MM.1S (cell line): ENCODE data around the gene PAK1.

ENCODE experiments used
- DNase-seq: peaks from one replicate; pipeline ENCODE4 v3.0.0-alpha.2; 2015
- H2AFZ ChIP-seq: fragments of 300-600 bp; sonication (generic); 2 replicates; pipeline ENCODE4 v1.6.0; 2016; ENCODE audit warnings: antibody characterized with exemption, low read length
- H3F3A ChIP-seq: fragments of 300-600 bp; sonication (generic); 2 replicates; pipeline ENCODE4 v1.6.1; 2016; ENCODE audit warnings: mild to moderate bottlenecking, antibody characterized with exemption, low read length, moderate library complexity, mixed read lengths; ENCODE audit not compliant: insufficient read depth
- H3K27ac ChIP-seq: fragments of 300-600 bp; sonication (generic); 2 replicates; pipeline ENCODE4 v1.5.1; 2016; ENCODE audit warnings: mild to moderate bottlenecking, low read length
- H3K27me3 ChIP-seq: fragments of 300-600 bp; sonication (generic); replicated peaks from 2 replicates; pipeline ENCODE4 v1.6.0; 2016; ENCODE audit warnings: low read length; ENCODE audit not compliant: insufficient read depth
- H3K36me3 ChIP-seq: fragments of 300-600 bp; sonication (generic); replicated peaks from 2 replicates; pipeline ENCODE4 v1.6.1; 2016; ENCODE audit warnings: mild to moderate bottlenecking, low read length, mixed read lengths; ENCODE audit not compliant: insufficient read depth
- H3K4me1 ChIP-seq: fragments of 300-600 bp; sonication (generic); 2 replicates; pipeline ENCODE4 v1.6.1; 2016; ENCODE audit warnings: low read length, mixed read lengths
- H3K4me2 ChIP-seq: fragments of 300-600 bp; sonication (generic); 2 replicates; pipeline ENCODE4 v1.6.0; 2016; ENCODE audit warnings: low read depth, low read length
- H3K4me3 ChIP-seq: fragments of 300-600 bp; sonication (generic); 2 replicates; pipeline ENCODE4 v1.5.1; 2016; ENCODE audit warnings: low read length, mixed read lengths
- H3K79me2 ChIP-seq: fragments of 300-600 bp; sonication (generic); 2 replicates; pipeline ENCODE4 v1.6.1; 2016; ENCODE audit warnings: mixed run types, low read length, mixed read lengths
- H3K9ac ChIP-seq: fragments of 300-600 bp; sonication (generic); 2 replicates; pipeline ENCODE4 v1.6.1; 2016; ENCODE audit warnings: low read length, mixed read lengths
- H3K9me2 ChIP-seq: fragments of 300-600 bp; sonication (generic); replicated peaks from 2 replicates; pipeline ENCODE4 v1.6.1; 2016; ENCODE audit warnings: mild to moderate bottlenecking, low read length, mixed read lengths; ENCODE audit not compliant: insufficient read depth
- H3K9me3 ChIP-seq: fragments of 300-600 bp; sonication (generic); replicated peaks from 2 replicates; pipeline ENCODE4 v1.6.1; 2016; ENCODE audit warnings: mild to moderate bottlenecking, low read length, mixed read lengths; ENCODE audit not compliant: insufficient read depth
- H4K20me1 ChIP-seq: fragments of 300-600 bp; sonication (generic); 2 replicates; pipeline ENCODE4 v1.6.1; 2016; ENCODE audit warnings: mild to moderate bottlenecking, low read length, moderate library complexity, mixed read lengths; ENCODE audit not compliant: insufficient read depth
- EZH2 ChIP-seq: fragments of 300-600 bp; sonication (generic); optimal IDR thresholded peaks from 2 replicates; pipeline ENCODE3; 2017; ENCODE audit warnings: low read depth, mild to moderate bottlenecking, antibody characterized with exemption, low read length, mixed read lengths
- EZH2phosphoT487 ChIP-seq: fragments of 300-600 bp; sonication (generic); IDR thresholded peaks from 2 replicates; pipeline ENCODE4 v1.6.1; 2018; ENCODE audit warnings: antibody characterized with exemption, low read length
- TF ChIP-seq, protein P1 (sequence below): fragments of 300-600 bp; sonication (generic); IDR thresholded peaks from 2 replicates; pipeline ENCODE4 v1.5.1; 2016; ENCODE audit warnings: antibody characterized with exemption, low read length, mixed read lengths

PAK1 gene

GRCh38 chr11:77479746-77480352 lies 6.0 kb upstream of the PAK1 start:
- DNase-seq: no peak
- Histone ChIP-seq H2AFZ (no peak overlapping the region), H3K27me3 (no peaks in the 10 kb centered on the region), H3K4me1 (no peaks in the 10 kb centered on the region), H3K79me2 (no peaks in the 10 kb centered on the region), H3K4me3 (no peak overlapping the region), H3F3A (peaks cover 6% of the 10 kb centered on the region), H3K36me3 (no peaks in the 10 kb centered on the region), H3K9me3 (no peaks in the 10 kb centered on the region), H3K27ac (no peak overlapping the region), H4K20me1 (no peaks in the 10 kb centered on the region), H3K9ac (no peak overlapping the region), H3K4me2 (no peak overlapping the region), H3K9me2 (no peaks in the 10 kb centered on the region)
- TF ChIP-seq, protein P1, sequence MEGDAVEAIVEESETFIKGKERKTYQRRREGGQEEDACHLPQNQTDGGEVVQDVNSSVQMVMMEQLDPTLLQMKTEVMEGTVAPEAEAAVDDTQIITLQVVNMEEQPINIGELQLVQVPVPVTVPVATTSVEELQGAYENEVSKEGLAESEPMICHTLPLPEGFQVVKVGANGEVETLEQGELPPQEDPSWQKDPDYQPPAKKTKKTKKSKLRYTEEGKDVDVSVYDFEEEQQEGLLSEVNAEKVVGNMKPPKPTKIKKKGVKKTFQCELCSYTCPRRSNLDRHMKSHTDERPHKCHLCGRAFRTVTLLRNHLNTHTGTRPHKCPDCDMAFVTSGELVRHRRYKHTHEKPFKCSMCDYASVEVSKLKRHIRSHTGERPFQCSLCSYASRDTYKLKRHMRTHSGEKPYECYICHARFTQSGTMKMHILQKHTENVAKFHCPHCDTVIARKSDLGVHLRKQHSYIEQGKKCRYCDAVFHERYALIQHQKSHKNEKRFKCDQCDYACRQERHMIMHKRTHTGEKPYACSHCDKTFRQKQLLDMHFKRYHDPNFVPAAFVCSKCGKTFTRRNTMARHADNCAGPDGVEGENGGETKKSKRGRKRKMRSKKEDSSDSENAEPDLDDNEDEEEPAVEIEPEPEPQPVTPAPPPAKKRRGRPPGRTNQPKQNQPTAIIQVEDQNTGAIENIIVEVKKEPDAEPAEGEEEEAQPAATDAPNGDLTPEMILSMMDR: no peak
- TF ChIP-seq EZH2 (no peak), EZH2phosphoT487 (no peak)

DNA sequence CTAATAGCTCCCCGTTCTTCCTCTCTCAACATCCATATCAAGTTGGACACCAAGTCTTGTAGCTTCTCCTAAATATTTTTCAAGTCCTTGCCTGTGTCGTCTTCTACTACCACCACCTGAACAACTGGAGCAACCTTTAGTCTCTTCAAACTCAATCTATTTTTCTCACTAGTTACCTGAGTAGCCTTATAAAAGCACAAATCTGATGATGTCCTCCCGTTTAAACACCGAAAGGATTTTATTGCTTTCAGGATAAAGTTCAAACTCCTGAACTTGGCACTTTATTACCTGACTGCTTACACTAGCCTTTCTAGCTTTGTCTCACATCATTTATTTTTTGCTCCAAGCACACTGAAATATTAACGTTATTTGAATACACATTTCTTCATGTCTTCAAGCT lies 1.3 kb upstream of the PAK1 start:
- no peak overlapping the region for H3K4me2 ChIP-seq
- no peak overlapping the region for H3K27ac ChIP-seq
- H3K9me3 ChIP-seq: no peaks in the 10 kb centered on the region
- H3K36me3 ChIP-seq: no peaks in the 10 kb centered on the region
- DNase-seq: no peak
- H3K27me3 ChIP-seq: no peaks in the 10 kb centered on the region
- peaks cover 22% of the 10 kb centered on the region for H3K79me2 ChIP-seq
- TF ChIP-seq, protein P1: no peak
- TF ChIP-seq EZH2 (no peak), EZH2phosphoT487 (no peak)
- no peak overlapping the region for H2AFZ ChIP-seq
- peaks cover 26% of the 10 kb centered on the region for H3K4me1 ChIP-seq
- H4K20me1 ChIP-seq: no peaks in the 10 kb centered on the region
- no peak overlapping the region for H3K9ac ChIP-seq
- H3K9me2 ChIP-seq: no peaks in the 10 kb centered on the region
- no peak overlapping the region for H3K4me3 ChIP-seq
- H3F3A ChIP-seq: peaks cover 33% of the 10 kb centered on the region

DNA sequence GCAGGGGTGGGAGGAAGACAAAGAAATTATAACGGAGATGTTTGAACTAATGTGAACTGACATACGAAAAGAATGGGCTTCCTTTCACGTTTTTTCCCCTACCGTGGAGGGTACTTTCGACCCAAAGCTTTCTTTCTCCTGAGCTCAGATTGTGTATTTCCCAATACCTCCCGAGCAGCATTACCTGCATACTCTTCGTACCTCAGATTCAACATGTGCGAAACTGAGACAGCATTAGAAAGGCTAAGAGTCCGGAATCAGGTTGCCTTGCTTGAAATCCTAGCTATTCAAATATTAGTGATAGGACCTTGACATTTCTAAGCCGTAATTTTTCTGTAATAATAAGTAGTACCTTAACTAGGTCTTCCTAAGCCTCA lies 778 bp upstream of the PAK1 start:
- no peaks in the 10 kb centered on the region for H3K9me2 ChIP-seq
- DNase-seq: no peak
- H3K79me2 ChIP-seq: peaks cover 27% of the 10 kb centered on the region
- 0 out of 2 replicates have a peak overlapping the region, but pooled peaks have one; percentile 1 for H3K27ac ChIP-seq
- H3K9ac ChIP-seq: peak overlapping the region; percentile 48; the same call in 1 of the 2 replicates
- peaks cover 31% of the 10 kb centered on the region for H3K4me1 ChIP-seq
- H2AFZ ChIP-seq: peak overlapping the region; percentile 52
- no peaks in the 10 kb centered on the region for H3K27me3 ChIP-seq
- no peaks in the 10 kb centered on the region for H4K20me1 ChIP-seq
- H3K4me2 ChIP-seq: peak overlapping the region; percentile 51
- H3K9me3 ChIP-seq: no peaks in the 10 kb centered on the region
- peaks cover 35% of the 10 kb centered on the region for H3F3A ChIP-seq
- H3K4me3 ChIP-seq: peak overlapping the region; percentile 70
- no peaks in the 10 kb centered on the region for H3K36me3 ChIP-seq
- no peak for TF ChIP-seq EZH2phosphoT487
- TF ChIP-seq, protein P1: no peak
- no peak for TF ChIP-seq EZH2
